T-cell (primary cell): Measurements from ENCODE around the gene TRIP10. TPM values are rescaled to one million over a fixed set of nuclear protein-coding genes. Genes with fewer than 3 reads are reported as not detected.

Experiments used
- ATAC-seq, 4 experiments: fragments of 200-7000 bp in 3 of 4; fragments of 150-1000 bp in 1 of 4; cut with Tn5 transposase; replicated peaks in 1 of 4; 1 replicate in 3 of 4; 2 replicates in 1 of 4; pipeline ENCODE4 v1.10.0; 2021; ENCODE audit warnings: moderate library complexity in 3 of 4, mild to moderate bottlenecking in 2 of 4, moderate number of reproducible peaks in 1 of 4
- CTCF ChIA-PET, 2 donors: fragments of 300-600 bp; sonication (Branson Sonifier 250); formaldehyde crosslinking; loops; one replicate each; lab custom pipeline; 2022; ENCODE audit warnings: antibody characterized with exemption in 2 of 2; lab: Charles Lee
- POLR2A ChIA-PET, 2 donors: fragments of 300-600 bp; sonication (Branson Sonifier 250); formaldehyde crosslinking; loops; one replicate each; lab custom pipeline; 2022; ENCODE audit warnings: antibody characterized with exemption in 2 of 2; lab: Charles Lee
- DNase-seq, 35 experiments: peaks; one replicate each; pipeline versions ENCODE4 v3.0.0 to v3.0.0-alpha.2; 2013 to 2023
- H3K27ac ChIP-seq: one replicate; pipeline ENCODE4 v1.5.1; 2013; ENCODE audit warnings: low read length
- H3K27me3 ChIP-seq, 2 experiments: replicated peaks in 1 of 2; 1 replicate in 1 of 2; 2 replicates in 1 of 2; pipeline versions ENCODE4 v1.6.1 to v1.7.0; 2013; ENCODE audit warnings: low read length in 1 of 2, mixed read lengths in 1 of 2; ENCODE audit not compliant: control insufficient read depth in 2 of 2, insufficient read depth in 2 of 2; ENCODE audit errors: extremely low read depth in 1 of 2
- H3K36me3 ChIP-seq, 2 donors: 1 replicate in 1 of 2; 2 replicates in 1 of 2; pipeline versions ENCODE4 v1.6.1 to v1.7.0; 2013; ENCODE audit warnings: low read length in 1 of 2; ENCODE audit not compliant: control insufficient read depth in 2 of 2, insufficient read depth in 1 of 2; ENCODE audit errors: extremely low read depth in 1 of 2
- H3K4me1 ChIP-seq, 2 experiments: 1 replicate in 1 of 2; 2 replicates in 1 of 2; pipeline versions ENCODE4 v1.6.1 to v1.7.0; 2013; ENCODE audit warnings: low read length in 2 of 2, mixed read lengths in 1 of 2; ENCODE audit not compliant: insufficient read depth in 2 of 2, control insufficient read depth in 1 of 2; ENCODE audit errors: extremely low read depth in 1 of 2
- H3K4me3 ChIP-seq, 2 donors: 1 replicate in 1 of 2; 2 replicates in 1 of 2; pipeline versions ENCODE4 v1.5.1 to v1.7.0; 2013; ENCODE audit warnings: mild to moderate bottlenecking in 2 of 2, low read length in 1 of 2, moderate library complexity in 1 of 2; ENCODE audit not compliant: control insufficient read depth in 1 of 2; ENCODE audit errors: extremely low read depth in 1 of 2
- H3K9me3 ChIP-seq: 2 replicates; pipeline ENCODE4 v1.7.0; 2013
- H3K27ac Mint-ChIP-seq, 2 donors: one replicate each; pipeline ENCODE4 v1.8.0; 2020 to 2021; ENCODE audit warnings: mild to moderate bottlenecking in 2 of 2, mixed read lengths in 2 of 2
- H3K27me3 Mint-ChIP-seq, 2 donors: one replicate each; pipeline ENCODE4 v1.8.0; 2021 to 2022; ENCODE audit warnings: mixed read lengths in 2 of 2
- H3K36me3 Mint-ChIP-seq: one replicate; pipeline ENCODE4 v1.8.0; 2021; ENCODE audit warnings: mixed read lengths
- H3K4me1 Mint-ChIP-seq, 3 donors: one replicate each; pipeline ENCODE4 v1.8.0; 2020 to 2022; ENCODE audit warnings: mixed read lengths in 3 of 3, mild to moderate bottlenecking in 1 of 3
- H3K4me3 Mint-ChIP-seq, 3 donors: one replicate each; pipeline ENCODE4 v1.8.0; 2020 to 2022; ENCODE audit warnings: mild to moderate bottlenecking in 3 of 3, mixed read lengths in 3 of 3, moderate library complexity in 3 of 3
- H3K9me3 Mint-ChIP-seq, 3 donors: one replicate each; pipeline ENCODE4 v1.8.0; 2020 to 2022; ENCODE audit warnings: mixed read lengths in 3 of 3
- WGBS: methylation state at CpG from one replicate; pipeline ENCODE4 v1.1.5; 2013; ENCODE audit warnings: missing lambda C conversion rate; ENCODE audit not compliant: insufficient coverage; 5-methylcytosine and 5-hydroxymethylcytosine counted together
- total RNA-seq, 35 experiments: library from RNA in 6 of 35; stranded (reverse) in 6 of 35; fragments of 120-200 nt in 1 of 35; gene quantifications; one replicate each; pipeline versions ENCODE4 v1.2.1 to v1.2.4 and lab custom pipeline; 2013 to 2026

TRIP10 gene
- total RNA-seq, 5 donors from 2014 or later (not counting 1 experiment from before 2014, with no cell fraction given): 2.6 to 8.7 (median 7.3) TPM

- no peak for ATAC-seq
- no peaks in the 10 kb centered on the region for H3K9me3 ChIP-seq
- no peak overlapping the region for H3K27ac ChIP-seq
- H3K27me3 Mint-ChIP-seq: no peaks in the 10 kb centered on the region
- H3K36me3 ChIP-seq: no peaks in the 10 kb centered on the region
- no peaks in the 10 kb centered on the region for H3K36me3 Mint-ChIP-seq
- ChIA-PET POLR2A (no interaction called here), CTCF (no interaction called here)
- no peak overlapping the region for H3K4me3 ChIP-seq
- no peak for DNase-seq
- H3K27me3 ChIP-seq: no peaks in the 10 kb centered on the region
- H3K9me3 Mint-ChIP-seq: no peaks in the 10 kb centered on the region
- 86% methylated on average over 5 of the region's 13 CpGs for WGBS
- H3K4me3 Mint-ChIP-seq: no peak overlapping the region
- peaks cover 13 to 36% (median 30%) of the 10 kb centered on the region in 3 donors for H3K4me1 Mint-ChIP-seq
- no peak overlapping the region for H3K27ac Mint-ChIP-seq
- peaks cover 2 to 8% of the 10 kb centered on the region in 2 experiments for H3K4me1 ChIP-seq
Observed at GRCh38 chr19:6723108-6723618, 16.3 kb upstream of the TRIP10 start.

GRCh38 chr19:6723738-6724137 is 15.7 kb upstream of the TRIP10 start:
- H3K36me3 Mint-ChIP-seq: no peaks in the 10 kb centered on the region
- 58% methylated on average over 4 of the region's 5 CpGs for WGBS
- POLR2A ChIA-PET: interaction anchor here in 1 of 2 donors (0.7 kb wide), 1 partner anchor 1220 kb away, joined by 3 read pairs; no protein-coding TSS in a partner anchor
- DNase-seq (peak in 2 of 35 experiments; percentile 21 to 28), ATAC-seq (no peak)
- Histone ChIP-seq H3K9me3 (no peaks in the 10 kb centered on the region), H3K27ac (no peak overlapping the region), H3K27me3 (no peaks in the 10 kb centered on the region), H3K4me1 (peaks cover 2 to 8% of the 10 kb centered on the region in 2 experiments), H3K4me3 (no peak overlapping the region), H3K36me3 (no peaks in the 10 kb centered on the region)
- H3K27ac Mint-ChIP-seq: peak overlapping the region in 1 of 2 donors; percentile 55
- CTCF ChIA-PET: no interaction called here
- no peaks in the 10 kb centered on the region for H3K9me3 Mint-ChIP-seq
- no peak overlapping the region for H3K4me3 Mint-ChIP-seq
- H3K27me3 Mint-ChIP-seq: no peaks in the 10 kb centered on the region
- H3K4me1 Mint-ChIP-seq: peaks cover 13 to 39% (median 30%) of the 10 kb centered on the region in 3 donors

- H3K9me3 ChIP-seq: no peaks in the 10 kb centered on the region
- WGBS: 87% methylated on average over 11 of the region's 15 CpGs
- DNase-seq (no peak), ATAC-seq (no peak)
- H3K4me1 Mint-ChIP-seq: peaks cover 13 to 36% (median 28%) of the 10 kb centered on the region in 3 donors
- H3K4me3 Mint-ChIP-seq: no peak overlapping the region
- ChIA-PET POLR2A (interaction anchor here in 1 of 2 donors (0.7 kb wide), 1 partner anchor 1219 kb away, joined by 3 read pairs; no protein-coding TSS in a partner anchor), CTCF (interaction anchor here in 1 of 2 donors (0.6 kb wide), 1 partner anchor 102 kb away, joined by 3 read pairs; no protein-coding TSS in a partner anchor)
- peaks cover 0 to under 1% of the 10 kb centered on the region in 2 donors for H3K36me3 ChIP-seq
- H3K4me3 ChIP-seq: no peak overlapping the region
- no peaks in the 10 kb centered on the region for H3K27me3 Mint-ChIP-seq
- no peaks in the 10 kb centered on the region for H3K9me3 Mint-ChIP-seq
- no peaks in the 10 kb centered on the region for H3K27me3 ChIP-seq
- H3K36me3 Mint-ChIP-seq: no peaks in the 10 kb centered on the region
- no peak overlapping the region for H3K27ac Mint-ChIP-seq
- H3K4me1 ChIP-seq: peaks cover 2 to 8% of the 10 kb centered on the region in 2 experiments
- no peak overlapping the region for H3K27ac ChIP-seq
Observed at GRCh38 chr19:6724631-6725492, 14.6 kb upstream of the TRIP10 start.

- Mint-ChIP-seq H3K27me3 (no peaks in the 10 kb centered on the region), H3K27ac (no peak overlapping the region), H3K4me1 (peaks cover 13 to 35% (median 27%) of the 10 kb centered on the region in 3 donors), H3K9me3 (no peaks in the 10 kb centered on the region), H3K4me3 (no peak overlapping the region), H3K36me3 (no peaks in the 10 kb centered on the region)
- DNase-seq (no peak), ATAC-seq (no peak)
- 95% methylated on average over 10 of the region's 16 CpGs for WGBS
- Histone ChIP-seq H3K27me3 (no peaks in the 10 kb centered on the region), H3K4me3 (no peak overlapping the region), H3K27ac (no peak overlapping the region), H3K36me3 (peaks cover 0 to 3% of the 10 kb centered on the region in 2 donors), H3K4me1 (peaks cover 2 to 8% of the 10 kb centered on the region in 2 experiments), H3K9me3 (no peaks in the 10 kb centered on the region)
- ChIA-PET CTCF (no interaction called here), POLR2A (no interaction called here)
Observed at GRCh38 chr19:6725513-6726231, 13.8 kb upstream of the TRIP10 start.

GRCh38 chr19:6728346-6728745 is 11.1 kb upstream of the TRIP10 start:
- Mint-ChIP-seq H3K36me3 (peaks cover 7% of the 10 kb centered on the region), H3K27ac (no peak overlapping the region), H3K27me3 (no peaks in the 10 kb centered on the region), H3K9me3 (no peaks in the 10 kb centered on the region), H3K4me1 (peaks cover 9 to 20% (median 19%) of the 10 kb centered on the region in 3 donors), H3K4me3 (no peak overlapping the region)
- Histone ChIP-seq H3K4me1 (peaks cover 0 to 3% of the 10 kb centered on the region in 2 experiments), H3K27me3 (no peaks in the 10 kb centered on the region), H3K27ac (no peak overlapping the region), H3K9me3 (no peaks in the 10 kb centered on the region), H3K4me3 (no peak overlapping the region), H3K36me3 (peaks cover 8 to 25% of the 10 kb centered on the region in 2 donors)
- no peak for DNase-seq
- no peak for ATAC-seq
- POLR2A ChIA-PET: no interaction called here
- CTCF ChIA-PET: no interaction called here
- WGBS: 45% methylated on average over 5 of the region's 8 CpGs

GRCh38 chr19:6729573-6730152 is 9.8 kb upstream of the TRIP10 start:
- Histone ChIP-seq H3K9me3 (no peaks in the 10 kb centered on the region), H3K27me3 (no peaks in the 10 kb centered on the region), H3K4me1 (no peaks in the 10 kb centered on the region), H3K36me3 (peaks cover 12 to 29% of the 10 kb centered on the region in 2 donors), H3K27ac (no peak overlapping the region), H3K4me3 (no peak overlapping the region)
- Mint-ChIP-seq H3K9me3 (no peaks in the 10 kb centered on the region), H3K27me3 (no peaks in the 10 kb centered on the region), H3K4me3 (no peak overlapping the region), H3K27ac (no peak overlapping the region), H3K4me1 (peaks cover 7 to 15% (median 14%) of the 10 kb centered on the region in 3 donors), H3K36me3 (peaks cover 7% of the 10 kb centered on the region)
- ChIA-PET CTCF (interaction anchor here in 1 of 2 donors (0.5 kb wide), 1 partner anchor 134 kb away, joined by 5 read pairs; no protein-coding TSS in a partner anchor), POLR2A (interaction anchor here in 1 of 2 donors (0.5 kb wide), 1 partner anchor 8 kb away, joined by 3 read pairs; the partner anchor contains the start of gene GPR108)
- ATAC-seq: no peak
- DNase-seq: no peak
- whole genome bisulfite sequencing: 95% methylated on average over 10 of the region's 23 CpGs
